Kidney tubule cell (primary cell): Measurements from ENCODE around the gene SLC37A1.
"Not testable (repeated sequence)": the region's sequence is repeated elsewhere in the genome, so short reads cannot be mapped to it uniquely, and the experiment has no call there.

Experiments
- DNase-seq: peaks from one replicate; pipeline ENCODE4 v3.0.0-alpha.2; 2018; ENCODE audit warnings: low spot score

The SLC37A1 gene

GRCh38 chr21:42619166-42619565, 105.5 kb downstream of the SLC37A1 start:
- DNase-seq = no peak

GRCh38 chr21:42619841-42620240, 106.2 kb downstream of the SLC37A1 start:
- DNase-seq = no peak

GRCh38 chr21:42621166-42621818, 107.6 kb downstream of the SLC37A1 start:
- DNase-seq = peak; percentile 48

DNA sequence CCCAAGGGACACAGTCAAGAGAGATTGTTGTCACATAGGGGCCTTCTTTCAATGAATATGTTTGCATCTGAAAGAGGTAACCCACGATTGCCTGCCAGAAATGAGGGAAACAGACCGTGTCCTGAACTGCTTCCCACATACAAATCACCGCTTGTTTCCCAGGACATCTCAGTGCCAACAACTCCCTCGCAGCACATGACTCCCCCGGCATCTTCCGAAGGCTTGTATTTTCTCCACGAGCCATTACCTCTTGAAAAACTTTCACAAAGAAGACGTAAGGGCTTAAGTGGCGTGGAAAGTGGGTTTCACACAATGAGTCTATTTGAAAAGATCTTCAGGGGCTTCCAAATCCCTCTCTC, 108.1 kb downstream of the SLC37A1 start:
- peak; percentile 72 for DNase-seq

- DNase-seq = no peak
Measured at GRCh38 chr21:42622284-42622683, 108.6 kb downstream of the SLC37A1 start.

DNA sequence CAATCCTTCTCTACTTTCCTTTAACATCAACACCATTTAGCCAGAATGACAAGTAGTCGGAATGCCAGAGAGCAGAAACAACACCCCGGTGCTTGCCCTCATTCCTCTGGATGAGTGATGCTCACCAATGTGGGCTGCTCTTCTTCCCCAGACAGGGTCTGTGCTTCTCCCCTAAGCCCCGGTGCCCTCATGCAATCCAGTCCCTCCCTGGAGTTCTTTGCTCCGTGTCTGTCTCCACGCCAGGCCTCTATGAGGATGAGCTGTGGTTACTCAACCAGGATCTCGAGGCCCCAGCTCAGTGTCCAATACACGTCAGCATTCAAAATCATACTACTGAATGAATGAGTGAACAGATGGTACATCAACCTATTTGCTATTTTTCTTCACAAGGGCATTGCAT, 110.0 kb downstream of the SLC37A1 start:
- no peak for DNase-seq

- DNase-seq = peak; percentile 82
Measured at GRCh38 chr21:42624095-42624790, 110.6 kb downstream of the SLC37A1 start.

- DNase-seq = no peak
Measured at GRCh38 chr21:42624936-42625335, 111.3 kb downstream of the SLC37A1 start.

DNA sequence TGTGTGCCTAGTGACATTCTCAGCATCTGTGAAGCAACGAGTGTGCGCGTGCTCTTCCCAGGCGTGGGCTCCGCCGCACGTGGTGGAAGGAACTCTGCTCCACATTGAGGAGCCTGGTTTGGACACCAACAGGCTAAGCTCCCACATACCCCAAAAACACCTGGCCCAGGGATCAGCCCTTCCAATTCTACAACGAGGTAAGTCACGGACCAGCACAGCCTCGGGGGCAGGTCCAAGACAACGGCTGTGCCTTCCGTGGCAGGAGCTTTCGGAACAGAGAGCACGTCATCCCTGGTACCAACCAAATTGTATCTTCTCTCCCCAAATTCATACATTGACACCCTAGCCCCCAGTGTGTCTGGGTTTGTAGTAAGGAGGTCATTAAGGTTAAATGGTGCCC, 112.5 kb downstream of the SLC37A1 start:
- no peak for DNase-seq

- no peak for DNase-seq
Measured at GRCh38 chr21:42627527-42628289, 114.1 kb downstream of the SLC37A1 start.

DNA sequence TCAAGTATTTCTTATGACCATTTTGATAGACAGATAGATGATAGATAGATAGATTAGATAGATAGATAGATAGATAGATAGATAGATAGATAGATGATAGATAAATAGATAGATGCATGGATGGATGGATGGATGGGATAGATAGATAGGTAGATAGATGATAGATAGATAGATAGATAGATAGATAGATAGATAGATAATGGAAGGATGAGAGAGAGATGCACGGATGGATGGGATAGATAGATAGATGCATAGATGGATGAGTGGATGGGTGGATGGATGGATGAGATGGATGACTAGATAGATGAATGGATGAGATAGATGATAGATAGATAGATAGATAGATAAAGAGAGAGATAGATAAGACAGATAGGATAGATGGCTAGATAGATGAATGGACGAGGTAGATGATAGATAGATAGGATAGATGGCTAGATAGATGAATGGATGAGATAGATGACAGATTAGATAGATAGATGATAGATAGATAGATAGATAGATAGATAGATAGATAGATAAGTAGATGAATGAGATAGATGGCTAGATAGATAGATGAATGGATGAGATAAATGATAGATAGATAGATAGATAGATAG, 114.9 kb downstream of the SLC37A1 start:
- not testable (repeated sequence) for DNase-seq

- DNase-seq = no peak
Measured at GRCh38 chr21:42629933-42630589, 116.4 kb downstream of the SLC37A1 start.

- peak; percentile 38 for DNase-seq
Measured at GRCh38 chr21:42630626-42631025, 117.0 kb downstream of the SLC37A1 start.
